Gastrocnemius medialis (tissue), 4 donors: ENCODE results near the gene DRC1. TPM values are rescaled to one million over a fixed set of nuclear protein-coding genes. Genes with fewer than 3 reads are reported as not detected.

ENCODE experiments used
- ATAC-seq, 2 donors: fragments of 150-250 bp; one replicate each; pipeline ENCODE4 v1.9.1; 2016
- DNase-seq, 2 donors: peaks; one replicate each; pipeline ENCODE4 v3.0.0-alpha.2; 2019
- H3K27ac ChIP-seq, 4 donors: fragments of 200-600 bp; sonication (generic); 1 replicate in 1 of 4; 2 replicates in 3 of 4; pipeline ENCODE4 v1.5.1; 2016 to 2018; ENCODE audit warnings: mild to moderate bottlenecking in 2 of 4, moderate library complexity in 1 of 4
- H3K27me3 ChIP-seq, 3 donors: fragments of 200-600 bp; sonication (generic) in 2 of 3; 1 replicate in 1 of 3; 2 replicates in 2 of 3; pipeline versions ENCODE4 v1.5.1 to v1.6.0; 2016 to 2019; ENCODE audit warnings: mild to moderate bottlenecking in 1 of 3, moderate library complexity in 1 of 3
- H3K36me3 ChIP-seq, 2 donors: fragments of 200-600 bp; sonication (generic) in 1 of 2; one replicate each; pipeline ENCODE4 v1.5.1; 2017 to 2018
- H3K4me1 ChIP-seq, 2 donors: fragments of 200-600 bp; sonication (generic) in 1 of 2; one replicate each; pipeline ENCODE4 v1.5.1; 2016 to 2017; ENCODE audit warnings: mild to moderate bottlenecking in 2 of 2
- H3K4me3 ChIP-seq, 4 donors: fragments of 200-600 bp; sonication (generic) in 3 of 4; 1 replicate in 1 of 4; 2 replicates in 3 of 4; pipeline ENCODE4 v1.5.1; 2016 to 2019; ENCODE audit warnings: mild to moderate bottlenecking in 2 of 4
- H3K9me3 ChIP-seq, 3 donors: fragments of 200-600 bp; sonication (generic) in 2 of 3; 1 replicate in 1 of 3; 2 replicates in 2 of 3; pipeline ENCODE4 v1.5.1; 2016 to 2019
- POLR2A ChIP-seq, 2 donors: fragments of 450-650 bp; IDR thresholded peaks; one replicate each; pipeline ENCODE4 v1.6.1; 2017; ENCODE audit warnings: antibody characterized with exemption in 2 of 2, mild to moderate bottlenecking in 2 of 2, moderate library complexity in 2 of 2
- in situ Hi-C, 4 donors: fragments of 200-750 bp; cut with MboI; loops; one replicate each; pipeline versions ENCODE4 v1.15.0 to v1.8.0; 2017; ENCODE audit warnings: low sequenced_read_pairs in 4 of 4
- intact Hi-C: fragments of 100-400 bp; cut with DNase I; formaldehyde crosslinking; loops from one replicate; pipeline ENCODE4 v1.15.1; 2023; ENCODE audit warnings: low total_unique reads
- total RNA-seq, 4 donors: library from RNA; depleted of rRNA; stranded (reverse); fragments of >200 nt; gene quantifications; one replicate each; pipeline versions ENCODE4 v1.1.0 to v1.2.3, GENCODE V29; 2016
- TF ChIP-seq, protein P1 (sequence below), 5 experiments: fragments of 450-650 bp in 3 of 5; fragments of 200-600 bp in 2 of 5; sonication (generic) in 2 of 5; IDR thresholded peaks in 4 of 5; conservative IDR thresholded peaks in 1 of 5; 1 replicate in 4 of 5; 2 replicates in 1 of 5; pipeline ENCODE4 v1.5.1; 2016 to 2019; ENCODE audit warnings: antibody characterized with exemption in 5 of 5, mild to moderate bottlenecking in 3 of 5, moderate library complexity in 3 of 5

DRC1 gene
- total RNA-seq, 4 donors from 2014 or later = not detected

DNA sequence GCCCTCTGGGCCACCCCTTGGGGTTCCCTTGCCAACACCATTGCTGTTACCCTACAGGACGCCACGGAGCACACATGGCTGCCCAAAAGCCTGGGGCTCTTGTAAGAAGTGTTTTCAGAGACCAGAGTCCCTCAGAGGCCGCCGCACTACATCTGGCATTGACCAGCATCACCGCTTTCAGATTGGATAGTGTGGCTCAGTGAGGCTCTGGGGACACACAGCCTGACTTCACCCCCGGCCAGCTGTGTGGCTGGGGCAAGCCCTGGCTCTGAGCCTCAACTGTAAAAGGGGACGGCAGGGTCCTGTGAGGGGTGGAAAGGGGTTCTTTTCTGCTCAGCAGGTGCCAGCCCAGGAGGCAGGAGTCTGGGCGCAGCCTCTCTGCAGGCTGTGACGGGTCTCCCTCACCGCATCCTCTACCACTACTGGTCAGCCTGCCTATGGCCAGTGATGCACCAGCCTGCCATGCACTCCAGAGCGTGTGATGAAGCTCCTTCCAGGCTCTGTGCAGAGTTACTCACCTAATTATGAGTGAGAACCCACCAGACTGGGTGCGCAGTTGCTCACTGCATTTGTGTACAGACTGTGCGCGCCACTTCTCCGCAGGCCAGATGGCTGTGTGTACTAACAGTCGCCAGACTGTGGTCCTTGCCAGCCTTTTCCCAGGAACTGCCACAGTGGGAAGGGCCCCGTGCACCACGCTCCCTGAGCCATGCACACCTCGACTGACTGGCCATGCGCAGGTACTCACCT, 86.9 kb downstream of the DRC1 start:
- no peak for DNase-seq
- H3K36me3 ChIP-seq = no peaks in the 10 kb centered on the region
- no peak for TF ChIP-seq POLR2A (IDR thresholded peaks at IDR 0.05)
- TF ChIP-seq, protein P1, sequence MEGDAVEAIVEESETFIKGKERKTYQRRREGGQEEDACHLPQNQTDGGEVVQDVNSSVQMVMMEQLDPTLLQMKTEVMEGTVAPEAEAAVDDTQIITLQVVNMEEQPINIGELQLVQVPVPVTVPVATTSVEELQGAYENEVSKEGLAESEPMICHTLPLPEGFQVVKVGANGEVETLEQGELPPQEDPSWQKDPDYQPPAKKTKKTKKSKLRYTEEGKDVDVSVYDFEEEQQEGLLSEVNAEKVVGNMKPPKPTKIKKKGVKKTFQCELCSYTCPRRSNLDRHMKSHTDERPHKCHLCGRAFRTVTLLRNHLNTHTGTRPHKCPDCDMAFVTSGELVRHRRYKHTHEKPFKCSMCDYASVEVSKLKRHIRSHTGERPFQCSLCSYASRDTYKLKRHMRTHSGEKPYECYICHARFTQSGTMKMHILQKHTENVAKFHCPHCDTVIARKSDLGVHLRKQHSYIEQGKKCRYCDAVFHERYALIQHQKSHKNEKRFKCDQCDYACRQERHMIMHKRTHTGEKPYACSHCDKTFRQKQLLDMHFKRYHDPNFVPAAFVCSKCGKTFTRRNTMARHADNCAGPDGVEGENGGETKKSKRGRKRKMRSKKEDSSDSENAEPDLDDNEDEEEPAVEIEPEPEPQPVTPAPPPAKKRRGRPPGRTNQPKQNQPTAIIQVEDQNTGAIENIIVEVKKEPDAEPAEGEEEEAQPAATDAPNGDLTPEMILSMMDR (IDR thresholded peaks at IDR 0.05 in 4 of 5, conservative IDR thresholded peaks at IDR 0.05 in 1 of 5) = no peak
- no peak overlapping the region for H3K4me3 ChIP-seq
- ATAC-seq = no peak
- H3K9me3 ChIP-seq = no peaks in the 10 kb centered on the region
- in situ Hi-C loops = no loop called here
- H3K27me3 ChIP-seq = no peaks in the 10 kb centered on the region
- H3K4me1 ChIP-seq = peaks cover 11 to 15% of the 10 kb centered on the region in 2 donors
- no peak overlapping the region for H3K27ac ChIP-seq
- intact Hi-C loops = no loop called here

DNA sequence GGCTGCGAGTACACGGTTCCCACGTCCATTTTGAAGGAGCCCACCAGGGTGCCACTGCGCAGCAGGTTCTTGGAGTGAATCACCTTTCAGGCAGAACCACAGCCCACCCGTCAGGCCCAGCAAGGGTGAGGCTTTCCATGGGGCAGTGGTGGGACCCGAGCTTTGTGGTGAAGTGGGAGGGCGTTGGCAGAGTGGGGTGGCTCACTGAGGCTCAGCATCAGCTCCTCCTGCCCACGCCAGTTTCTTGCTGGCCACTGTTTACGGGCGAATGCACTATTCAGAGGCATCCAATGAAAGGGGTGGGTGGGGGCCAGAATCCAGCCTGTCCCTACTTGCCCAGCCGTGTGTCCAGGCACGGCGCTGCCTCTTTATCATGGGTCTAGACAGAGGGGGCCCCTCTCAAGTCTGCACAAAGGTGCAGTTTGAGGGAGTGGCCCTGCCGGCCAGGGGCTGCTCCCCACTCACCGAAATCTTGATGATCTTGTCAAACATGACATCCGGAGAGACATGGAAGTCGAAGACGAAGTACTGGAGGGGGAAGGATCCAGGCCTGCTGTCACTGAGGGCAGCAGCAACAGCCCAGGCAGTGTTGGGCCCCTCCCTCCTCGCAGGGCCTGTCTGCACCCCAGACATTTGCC, 87.6 kb downstream of the DRC1 start:
- DNase-seq (no peak), ATAC-seq (no peak)
- Histone ChIP-seq H3K4me3 (no peak overlapping the region), H3K27me3 (no peaks in the 10 kb centered on the region), H3K36me3 (no peaks in the 10 kb centered on the region), H3K9me3 (no peaks in the 10 kb centered on the region), H3K4me1 (peaks cover 6 to 8% of the 10 kb centered on the region in 2 donors), H3K27ac (no peak overlapping the region)
- in situ Hi-C loops = no loop called here
- TF ChIP-seq, protein P1 (IDR thresholded peaks at IDR 0.05 in 4 of 5, conservative IDR thresholded peaks at IDR 0.05 in 1 of 5) = no peak
- no peak for TF ChIP-seq POLR2A (IDR thresholded peaks at IDR 0.05)
- intact Hi-C loops = no loop called here

DNA sequence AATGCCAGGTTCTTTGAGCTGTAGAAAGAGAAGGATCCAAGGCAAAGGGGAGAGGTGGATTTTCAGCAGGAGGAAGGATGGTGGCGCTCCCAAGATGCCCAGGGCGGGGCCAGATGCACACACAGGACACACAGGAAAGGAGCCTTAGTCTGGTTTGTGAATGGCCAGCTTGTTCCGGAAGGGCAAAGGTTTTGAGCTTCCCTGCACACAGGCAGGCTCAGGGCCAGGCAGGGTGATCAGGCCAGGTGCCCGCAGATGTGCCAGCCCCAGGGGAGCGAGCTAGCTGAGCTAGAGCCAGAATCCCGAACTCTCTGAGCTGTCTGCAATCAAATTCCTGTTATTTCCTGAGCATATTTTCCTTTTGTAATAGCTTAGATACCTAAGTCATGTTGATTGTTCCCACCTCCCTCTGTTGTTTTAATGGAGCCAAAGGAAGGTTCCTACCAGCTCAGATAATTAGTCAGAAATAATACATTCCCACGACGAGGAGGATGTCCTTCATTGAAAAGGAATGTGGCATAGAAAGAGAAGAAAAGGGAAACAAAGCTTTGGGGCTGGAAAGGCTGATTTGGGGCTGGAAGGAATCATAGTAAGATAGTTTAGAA, 89.9 kb downstream of the DRC1 start:
- intact Hi-C loops (no loop called here), in situ Hi-C loops (no loop called here)
- no peaks in the 10 kb centered on the region for H3K27me3 ChIP-seq
- no peaks in the 10 kb centered on the region for H3K9me3 ChIP-seq
- no peaks in the 10 kb centered on the region for H3K36me3 ChIP-seq
- DNase-seq (no peak), ATAC-seq (no peak)
- H3K27ac ChIP-seq = no peak overlapping the region
- peaks cover 5 to 6% of the 10 kb centered on the region in 2 donors for H3K4me1 ChIP-seq
- H3K4me3 ChIP-seq = no peak overlapping the region
- TF ChIP-seq POLR2A (IDR thresholded peaks at IDR 0.05) = no peak
- TF ChIP-seq, protein P1 (IDR thresholded peaks at IDR 0.05 in 4 of 5, conservative IDR thresholded peaks at IDR 0.05 in 1 of 5) = no peak

DNA sequence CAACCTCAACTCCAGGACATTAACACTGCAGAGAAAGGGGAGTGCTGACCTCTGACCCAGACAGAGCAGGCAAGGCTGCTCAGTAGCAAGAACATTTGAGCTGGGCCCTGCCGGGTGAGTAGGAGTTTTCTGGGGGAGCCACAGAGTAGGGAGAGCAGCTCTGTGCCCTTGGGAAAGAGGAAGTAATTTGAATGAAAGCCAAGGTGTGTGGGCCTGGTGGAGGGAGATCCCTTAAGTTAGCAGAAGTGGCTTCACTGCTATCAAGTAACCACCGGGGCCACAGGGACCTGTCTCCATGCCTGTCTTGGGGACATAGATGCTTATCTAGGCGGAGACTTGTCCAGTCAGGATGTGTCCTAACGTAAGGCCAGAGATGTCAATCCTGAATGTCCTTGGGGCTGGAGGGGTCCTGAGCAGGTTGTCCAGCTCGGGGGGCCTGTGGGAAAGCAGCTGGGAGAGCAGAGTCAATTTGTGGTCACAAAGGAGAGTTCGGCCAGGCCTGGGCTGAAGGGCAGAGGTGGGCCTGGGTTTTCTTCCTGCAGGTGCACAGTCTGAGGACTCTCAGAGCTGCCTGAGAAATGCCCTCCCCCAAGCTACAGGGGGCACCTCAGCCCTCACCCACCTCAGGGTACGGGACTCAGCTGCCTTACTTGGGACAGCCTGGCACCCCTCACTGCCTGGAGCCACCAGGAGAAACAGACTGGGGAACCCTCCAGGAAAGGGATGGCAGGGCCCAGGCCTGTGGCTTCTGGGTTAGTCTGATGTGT, 91.2 kb downstream of the DRC1 start:
- intact Hi-C loops (no loop called here), in situ Hi-C loops (no loop called here)
- Histone ChIP-seq H3K27me3 (no peaks in the 10 kb centered on the region), H3K9me3 (no peaks in the 10 kb centered on the region), H3K36me3 (no peaks in the 10 kb centered on the region), H3K27ac (no peak overlapping the region), H3K4me3 (no peak overlapping the region), H3K4me1 (peaks cover 5 to 6% of the 10 kb centered on the region in 2 donors)
- no peak for TF ChIP-seq POLR2A (IDR thresholded peaks at IDR 0.05)
- DNase-seq (no peak), ATAC-seq (no peak)
